NCI-H1436 treated with DMSO at 0.1 percent for 48 hours (cell line): ENCODE measurements around the gene EMP3.

ENCODE experiments used
- DNase-seq: peaks from one replicate; lab custom pipeline; 2025; lab: John Stamatoyannopoulos, UW

EMP3 gene

DNA sequence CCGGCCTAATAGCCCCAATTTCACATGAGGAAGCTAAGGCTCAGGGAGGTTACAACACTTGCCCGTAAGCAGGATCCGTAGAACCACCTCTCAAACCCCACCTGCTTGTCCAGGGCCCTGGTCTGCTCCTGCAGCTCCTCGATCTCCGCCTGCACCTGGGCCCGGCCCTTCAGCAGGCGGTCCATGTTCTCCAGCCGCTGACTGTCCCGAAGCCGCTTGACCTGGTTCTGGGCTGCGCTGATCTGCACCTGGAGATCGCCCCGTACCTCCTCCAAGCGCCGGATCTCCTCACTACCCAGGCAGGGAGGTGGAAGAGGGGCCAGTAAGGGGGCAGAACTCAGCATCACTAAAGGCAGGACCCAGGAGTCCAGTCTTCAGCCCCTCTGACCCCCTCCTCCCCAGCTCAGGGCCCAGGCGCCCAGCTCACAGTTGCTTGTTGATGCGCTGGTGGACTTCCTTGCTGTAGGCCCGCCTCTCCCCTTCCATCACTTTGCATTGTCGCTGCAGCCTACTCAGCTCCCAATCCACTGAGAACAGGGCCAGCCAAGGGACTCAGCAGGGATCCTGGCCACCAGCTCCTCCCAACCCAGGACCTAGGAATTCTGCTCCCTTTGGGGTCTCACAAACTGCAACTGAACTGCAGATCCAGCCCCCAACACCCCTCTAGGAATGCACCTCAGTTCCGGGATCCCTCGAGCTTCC, 6.9 kb upstream of the EMP3 start:
- no peak for DNase-seq

DNA sequence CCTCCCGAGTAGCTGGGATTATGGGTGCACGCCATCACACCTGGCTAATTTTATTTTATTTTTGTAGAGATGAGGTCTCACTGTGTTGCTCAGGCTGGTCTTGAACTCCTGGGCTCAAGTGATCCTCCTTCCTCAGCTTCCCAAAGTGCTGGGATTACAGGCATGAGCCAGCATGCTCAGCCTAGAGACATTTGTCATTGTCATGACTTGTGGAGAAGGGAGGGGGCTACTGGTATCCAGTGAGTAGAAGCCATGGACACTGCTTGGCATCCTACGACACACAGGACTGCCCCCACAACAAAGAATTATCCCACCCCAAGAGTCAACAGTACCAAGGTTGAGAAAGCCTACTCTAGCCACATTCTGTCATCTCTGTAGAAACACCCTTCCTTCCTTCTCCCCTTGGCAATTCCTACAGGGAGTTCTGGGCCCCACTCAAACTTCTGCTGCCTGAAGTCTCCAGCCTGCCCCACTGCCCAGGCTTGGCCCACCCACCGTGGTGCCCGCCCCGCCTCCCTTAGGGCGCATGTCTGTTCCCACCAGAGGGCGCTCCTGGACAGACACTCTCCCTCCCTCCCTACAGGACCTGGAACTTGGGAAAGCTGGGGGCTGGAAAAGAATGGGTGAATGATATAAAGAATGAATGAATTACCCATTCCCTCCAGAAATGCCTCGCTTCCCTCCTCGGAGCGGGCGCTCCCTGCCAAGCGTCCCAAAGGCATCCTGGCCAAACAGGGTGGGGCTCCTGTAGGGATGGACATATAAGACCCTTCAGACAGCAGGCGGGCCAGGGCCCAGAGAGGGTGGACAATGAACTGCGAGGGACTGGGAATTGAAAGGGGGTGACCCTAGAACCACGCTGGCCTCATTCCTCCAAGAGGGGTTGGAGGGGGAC, 5.5 kb upstream of the EMP3 start:
- DNase-seq: no peak

DNA sequence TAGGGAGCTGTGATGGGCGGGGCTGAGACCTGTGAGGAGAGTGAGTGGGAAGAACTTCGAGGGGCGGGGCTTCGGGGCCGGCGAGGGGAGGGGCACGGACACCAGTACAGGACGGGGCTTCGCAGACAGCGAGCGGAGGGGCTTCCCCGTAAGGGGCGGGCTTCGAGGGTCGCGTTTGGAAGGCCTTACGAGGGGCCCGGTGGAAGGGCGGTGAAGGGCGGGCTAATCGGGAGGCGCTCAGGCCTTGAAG, 4.1 kb upstream of the EMP3 start:
- peak; percentile 90 for DNase-seq

GRCh38 chr19:48321622-48322591, 3.4 kb upstream of the EMP3 start:
- peak; percentile 94 for DNase-seq

DNA sequence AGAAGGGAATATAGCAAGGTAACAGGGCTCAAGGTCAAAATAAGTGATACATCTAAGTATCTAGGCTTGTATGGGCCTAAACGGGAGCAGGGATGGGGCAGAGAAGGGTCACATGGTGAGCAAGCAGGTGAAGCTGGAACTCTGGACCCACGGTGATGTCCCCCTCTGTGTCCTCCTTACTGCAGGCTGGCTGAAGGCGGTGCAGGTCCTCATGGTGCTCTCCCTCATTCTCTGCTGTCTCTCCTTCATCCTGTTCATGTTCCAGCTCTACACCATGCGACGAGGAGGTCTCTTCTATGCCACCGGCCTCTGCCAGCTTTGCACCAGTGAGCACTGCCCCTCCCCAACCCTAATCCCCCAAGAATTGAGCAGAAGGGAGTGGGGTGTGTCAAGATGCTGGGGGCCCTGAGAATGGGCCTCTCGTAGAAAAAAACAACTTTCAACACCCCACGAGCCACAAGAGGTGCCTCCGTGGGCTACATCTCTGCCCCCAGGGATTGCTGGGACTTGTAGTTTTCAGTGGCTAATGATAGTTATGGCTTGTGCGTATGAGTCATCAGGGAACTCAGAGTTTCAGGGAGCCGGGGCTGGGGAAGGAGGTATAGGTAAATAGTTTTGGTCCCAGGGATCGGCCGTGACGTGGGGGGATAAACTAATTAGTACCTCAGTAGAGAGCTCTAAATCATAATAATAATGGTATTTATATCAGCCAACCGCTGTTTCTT, 4.0 kb downstream of the EMP3 start:
- no peak for DNase-seq

GRCh38 chr19:48330012-48330681, 4.8 kb downstream of the EMP3 start:
- peak; percentile 88 for DNase-seq

DNA sequence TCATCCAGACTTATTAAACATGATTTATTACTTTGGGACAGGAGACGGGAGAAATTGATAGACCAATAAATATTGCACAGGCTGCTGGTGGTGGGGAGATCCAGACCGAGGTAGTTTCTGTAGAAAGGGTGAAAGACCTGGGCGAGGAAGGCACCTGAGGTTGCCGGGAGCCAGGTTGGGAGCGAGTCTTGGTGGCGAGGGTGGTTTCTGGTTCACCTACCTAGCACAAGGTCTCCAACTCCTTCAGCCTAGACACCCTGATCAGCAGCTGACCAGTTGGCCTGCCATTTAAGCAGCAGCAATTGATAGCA, 7.0 kb downstream of the EMP3 start:
- DNase-seq: no peak

GRCh38 chr19:48332662-48333466, 7.5 kb downstream of the EMP3 start:
- DNase-seq: peak; percentile 100

GRCh38 chr19:48333467-48334384, 8.4 kb downstream of the EMP3 start:
- DNase-seq: peak; percentile 88

GRCh38 chr19:48338253-48338755, 13.0 kb downstream of the EMP3 start:
- no peak for DNase-seq

DNA sequence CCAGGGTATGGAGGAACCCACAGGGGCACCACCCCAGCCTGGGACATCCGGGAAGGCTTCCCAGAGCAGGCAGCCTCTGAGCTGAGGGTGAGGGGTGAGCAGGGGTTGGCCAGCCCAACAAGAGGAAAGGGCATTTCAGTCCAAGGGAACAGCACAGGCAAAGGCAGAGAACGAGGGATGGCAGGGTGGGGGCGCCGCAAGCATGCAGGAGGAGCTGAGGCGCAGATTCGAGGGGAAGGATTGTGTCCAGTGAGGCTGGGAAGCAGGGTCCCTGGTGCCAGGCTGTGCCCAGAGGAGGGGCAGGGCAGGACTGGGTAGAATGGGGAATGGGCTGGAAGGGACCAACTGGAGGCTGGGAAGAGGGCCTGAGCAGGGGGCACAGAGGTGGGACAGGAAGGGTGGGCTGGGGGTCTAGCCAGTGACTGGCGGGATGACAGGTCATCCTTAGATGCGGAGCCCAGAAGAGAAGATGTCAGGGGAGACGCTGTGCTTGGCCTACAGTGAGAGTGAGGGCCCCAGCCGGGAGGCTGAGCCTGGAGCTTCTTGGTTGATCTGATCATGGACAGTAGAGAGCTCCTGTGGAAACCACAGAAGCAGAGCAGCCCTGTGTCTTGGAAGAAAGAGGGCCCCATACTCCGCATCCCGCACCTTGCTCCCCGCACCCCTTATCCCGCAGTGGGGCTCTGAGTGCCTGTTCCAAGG, 13.6 kb downstream of the EMP3 start:
- DNase-seq: no peak

GRCh38 chr19:48340995-48341394, 15.6 kb downstream of the EMP3 start:
- no peak for DNase-seq

- DNase-seq: no peak
These were observed 16.4 kb downstream of the EMP3 start for GRCh38 chr19:48341515-48342413.

- no peak for DNase-seq
These were observed 17.0 kb downstream of the EMP3 start for GRCh38 chr19:48342414-48342738.

DNA sequence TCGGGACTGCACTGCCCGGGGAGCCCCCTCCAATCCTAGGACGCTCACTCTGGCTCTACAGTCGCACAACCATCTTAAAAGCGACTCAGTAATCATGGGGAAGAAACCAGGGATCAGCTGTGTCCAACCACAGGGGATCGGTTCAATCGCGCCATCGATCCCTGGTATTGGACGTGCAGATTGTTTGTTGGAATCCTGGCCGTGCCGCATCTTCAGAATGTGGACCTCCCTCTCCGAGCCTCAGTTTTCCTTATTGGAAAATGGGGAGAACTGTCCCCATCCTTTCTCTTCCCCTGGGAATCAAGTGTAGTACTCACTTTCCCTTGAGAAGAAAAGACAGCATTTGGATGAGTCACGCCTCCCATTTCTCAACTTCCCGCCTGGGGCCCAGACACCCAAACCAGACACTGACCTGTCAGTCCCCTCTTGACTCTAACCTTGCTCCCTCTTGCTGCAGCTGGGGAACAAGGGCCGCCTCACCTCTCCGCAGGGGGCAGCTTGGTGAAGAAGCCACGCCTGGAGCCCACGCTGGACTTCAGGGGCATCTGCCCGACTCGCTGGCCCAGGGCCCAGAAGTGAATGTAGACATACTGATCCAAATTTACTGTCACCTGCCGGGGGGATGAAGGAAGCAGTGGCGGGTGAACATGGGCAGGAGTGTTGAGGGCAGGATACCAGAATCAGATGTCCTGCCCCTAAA, 17.6 kb downstream of the EMP3 start:
- DNase-seq: no peak

- no peak for DNase-seq
These were observed 19.5 kb downstream of the EMP3 start for GRCh38 chr19:48344892-48345291.

DNA sequence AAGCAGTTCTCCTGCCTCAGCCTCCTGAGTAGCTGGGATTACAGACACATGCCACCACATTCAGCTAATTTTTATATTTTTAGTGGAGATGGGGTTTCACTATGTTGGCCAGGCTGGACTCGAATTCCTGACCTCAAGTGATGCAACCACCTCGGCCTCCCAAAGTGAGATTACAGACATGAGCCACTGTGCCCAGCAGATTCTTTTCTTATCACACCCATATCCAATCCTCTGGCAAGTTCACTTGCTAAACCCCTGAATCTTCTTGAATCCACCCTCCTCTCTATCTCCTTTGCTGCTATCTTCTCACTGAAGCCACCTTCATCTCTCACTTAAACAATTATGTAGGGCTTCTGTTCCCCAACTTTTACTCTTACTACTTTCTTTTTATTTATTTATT, 20.8 kb downstream of the EMP3 start:
- DNase-seq: no peak
